ENCODE measurements around the gene HOXD10. TPM values are rescaled to one million over a fixed set of nuclear protein-coding genes. Genes with fewer than 3 reads are reported as not detected.

HOXD10 gene
- total RNA-seq, 1 donor from 2014 or later: 0.52 TPM

- H3K27ac ChIP-seq (ENCODE audit: low read depth, low read length): no peak overlapping the region
- peaks cover 99 to 100% (median 99%) of the 10 kb centered on the region in 3 donors for H3K27me3 ChIP-seq (ENCODE audit: control insufficient read depth in 3 of 3, insufficient read depth in 3 of 3, low read length in 3 of 3)
- no peak overlapping the region for H3K4me3 ChIP-seq (ENCODE audit: low read length in 3 of 3)
- H3K9me3 ChIP-seq (ENCODE audit: control insufficient read depth in 3 of 3, low read length in 3 of 3): no peaks in the 10 kb centered on the region
- H3K9ac ChIP-seq (ENCODE audit: low read depth in 1 of 3, low read length in 3 of 3): no peak overlapping the region
- peaks cover 15 to 39% (median 28%) of the 10 kb centered on the region in 3 donors for H3K4me1 ChIP-seq (ENCODE audit: control insufficient read depth in 3 of 3, insufficient read depth in 3 of 3, low read length in 3 of 3)
- H3K36me3 ChIP-seq (ENCODE audit: control insufficient read depth in 3 of 3, insufficient read depth in 3 of 3, low read length in 3 of 3): no peaks in the 10 kb centered on the region
These were observed 15.3 kb upstream of the HOXD10 start for GRCh38 chr2:176101216-176101830.

- Histone ChIP-seq H3K36me3 (ENCODE audit: control insufficient read depth in 3 of 3, insufficient read depth in 3 of 3, low read length in 3 of 3) (no peaks in the 10 kb centered on the region), H3K27me3 (ENCODE audit: control insufficient read depth in 3 of 3, insufficient read depth in 3 of 3, low read length in 3 of 3) (peaks cover 97 to 100% (median 97%) of the 10 kb centered on the region in 3 donors), H3K9ac (ENCODE audit: low read depth in 1 of 3, low read length in 3 of 3) (no peak overlapping the region), H3K9me3 (ENCODE audit: control insufficient read depth in 3 of 3, low read length in 3 of 3) (no peaks in the 10 kb centered on the region), H3K27ac (ENCODE audit: low read depth, low read length) (no peak overlapping the region), H3K4me1 (ENCODE audit: control insufficient read depth in 3 of 3, insufficient read depth in 3 of 3, low read length in 3 of 3) (peaks cover 10 to 36% (median 27%) of the 10 kb centered on the region in 3 donors), H3K4me3 (ENCODE audit: low read length in 3 of 3) (no peak overlapping the region)
These were observed 14.7 kb upstream of the HOXD10 start for GRCh38 chr2:176101842-176102241.

- Histone ChIP-seq H3K27ac (ENCODE audit: low read depth, low read length) (no peak overlapping the region), H3K4me3 (ENCODE audit: low read length in 3 of 3) (no peak overlapping the region), H3K36me3 (ENCODE audit: control insufficient read depth in 3 of 3, insufficient read depth in 3 of 3, low read length in 3 of 3) (no peaks in the 10 kb centered on the region), H3K9ac (ENCODE audit: low read depth in 1 of 3, low read length in 3 of 3) (no peak overlapping the region), H3K27me3 (ENCODE audit: control insufficient read depth in 3 of 3, insufficient read depth in 3 of 3, low read length in 3 of 3) (peaks cover 96 to 100% (median 97%) of the 10 kb centered on the region in 3 donors), H3K9me3 (ENCODE audit: control insufficient read depth in 3 of 3, low read length in 3 of 3) (no peaks in the 10 kb centered on the region), H3K4me1 (ENCODE audit: control insufficient read depth in 3 of 3, insufficient read depth in 3 of 3, low read length in 3 of 3) (peaks cover 10 to 36% (median 25%) of the 10 kb centered on the region in 3 donors)
These were observed 14.2 kb upstream of the HOXD10 start for GRCh38 chr2:176102309-176102866.

GRCh38 chr2:176103194-176103593 lies 13.4 kb upstream of the HOXD10 start:
- H3K4me1 ChIP-seq (ENCODE audit: control insufficient read depth in 3 of 3, insufficient read depth in 3 of 3, low read length in 3 of 3): peaks cover 8 to 29% (median 19%) of the 10 kb centered on the region in 3 donors

GRCh38 chr2:176103742-176104315 lies 12.7 kb upstream of the HOXD10 start:
- Histone ChIP-seq H3K4me1 (ENCODE audit: control insufficient read depth in 3 of 3, insufficient read depth in 3 of 3, low read length in 3 of 3) (peaks cover 11 to 29% (median 17%) of the 10 kb centered on the region in 3 donors), H3K9ac (ENCODE audit: low read depth in 1 of 3, low read length in 3 of 3) (peak overlapping the region in 2 of 3 donors; percentile 32 to 33)

More at GRCh38 chr2:176103194-176103593, 13.4 kb upstream of the HOXD10 start:
- Histone ChIP-seq H3K4me3 (ENCODE audit: low read length in 3 of 3) (no peak overlapping the region), H3K9ac (ENCODE audit: low read depth in 1 of 3, low read length in 3 of 3) (no peak overlapping the region), H3K27ac (ENCODE audit: low read depth, low read length) (no peak overlapping the region), H3K9me3 (ENCODE audit: control insufficient read depth in 3 of 3, low read length in 3 of 3) (no peaks in the 10 kb centered on the region), H3K36me3 (ENCODE audit: control insufficient read depth in 3 of 3, insufficient read depth in 3 of 3, low read length in 3 of 3) (no peaks in the 10 kb centered on the region), H3K27me3 (ENCODE audit: control insufficient read depth in 3 of 3, insufficient read depth in 3 of 3, low read length in 3 of 3) (peaks cover 90 to 97% (median 92%) of the 10 kb centered on the region in 3 donors)

GRCh38 chr2:176104316-176105077 lies 12.1 kb upstream of the HOXD10 start:
- Histone ChIP-seq H3K27me3 (ENCODE audit: control insufficient read depth in 3 of 3, insufficient read depth in 3 of 3, low read length in 3 of 3) (peaks cover 89 to 96% (median 92%) of the 10 kb centered on the region in 3 donors), H3K4me3 (ENCODE audit: low read length in 3 of 3) (peak overlapping the region in 2 of 3 donors; percentile 27 to 52), H3K4me1 (ENCODE audit: control insufficient read depth in 3 of 3, insufficient read depth in 3 of 3, low read length in 3 of 3) (peaks cover 11 to 28% (median 16%) of the 10 kb centered on the region in 3 donors), H3K36me3 (ENCODE audit: control insufficient read depth in 3 of 3, insufficient read depth in 3 of 3, low read length in 3 of 3) (no peaks in the 10 kb centered on the region), H3K9ac (ENCODE audit: low read depth in 1 of 3, low read length in 3 of 3) (peak overlapping the region in 2 of 3 donors; percentile 32 to 33), H3K9me3 (ENCODE audit: control insufficient read depth in 3 of 3, low read length in 3 of 3) (no peaks in the 10 kb centered on the region), H3K27ac (ENCODE audit: low read depth, low read length) (peak overlapping the region; percentile 54)

More at GRCh38 chr2:176103742-176104315, 12.7 kb upstream of the HOXD10 start:
- Histone ChIP-seq H3K27ac (ENCODE audit: low read depth, low read length) (no peak overlapping the region), H3K27me3 (ENCODE audit: control insufficient read depth in 3 of 3, insufficient read depth in 3 of 3, low read length in 3 of 3) (peaks cover 89 to 96% (median 92%) of the 10 kb centered on the region in 3 donors), H3K9me3 (ENCODE audit: control insufficient read depth in 3 of 3, low read length in 3 of 3) (no peaks in the 10 kb centered on the region), H3K36me3 (ENCODE audit: control insufficient read depth in 3 of 3, insufficient read depth in 3 of 3, low read length in 3 of 3) (no peaks in the 10 kb centered on the region), H3K4me3 (ENCODE audit: low read length in 3 of 3) (peak overlapping the region in 1 of 3 donors; percentile 52)

GRCh38 chr2:176105078-176105729 lies 11.4 kb upstream of the HOXD10 start:
- peak overlapping the region in 1 of 3 donors; percentile 27 for H3K4me3 ChIP-seq (ENCODE audit: low read length in 3 of 3)
- H3K9me3 ChIP-seq (ENCODE audit: control insufficient read depth in 3 of 3, low read length in 3 of 3): no peaks in the 10 kb centered on the region
- peaks cover 8 to 26% (median 16%) of the 10 kb centered on the region in 3 donors for H3K4me1 ChIP-seq (ENCODE audit: control insufficient read depth in 3 of 3, insufficient read depth in 3 of 3, low read length in 3 of 3)
- no peaks in the 10 kb centered on the region for H3K36me3 ChIP-seq (ENCODE audit: control insufficient read depth in 3 of 3, insufficient read depth in 3 of 3, low read length in 3 of 3)
- H3K9ac ChIP-seq (ENCODE audit: low read depth in 1 of 3, low read length in 3 of 3): peak overlapping the region in 2 of 3 donors; percentile 32 to 33
- H3K27ac ChIP-seq (ENCODE audit: low read depth, low read length): peak overlapping the region; percentile 54
- peaks cover 89 to 96% (median 92%) of the 10 kb centered on the region in 3 donors for H3K27me3 ChIP-seq (ENCODE audit: control insufficient read depth in 3 of 3, insufficient read depth in 3 of 3, low read length in 3 of 3)

- Histone ChIP-seq H3K9ac (ENCODE audit: low read depth in 1 of 3, low read length in 3 of 3) (no peak overlapping the region), H3K36me3 (ENCODE audit: control insufficient read depth in 3 of 3, insufficient read depth in 3 of 3, low read length in 3 of 3) (no peaks in the 10 kb centered on the region), H3K27me3 (ENCODE audit: control insufficient read depth in 3 of 3, insufficient read depth in 3 of 3, low read length in 3 of 3) (peaks cover 89 to 96% (median 92%) of the 10 kb centered on the region in 3 donors), H3K4me3 (ENCODE audit: low read length in 3 of 3) (no peak overlapping the region), H3K4me1 (ENCODE audit: control insufficient read depth in 3 of 3, insufficient read depth in 3 of 3, low read length in 3 of 3) (peaks cover 8 to 26% (median 16%) of the 10 kb centered on the region in 3 donors), H3K27ac (ENCODE audit: low read depth, low read length) (peak overlapping the region; percentile 54), H3K9me3 (ENCODE audit: control insufficient read depth in 3 of 3, low read length in 3 of 3) (no peaks in the 10 kb centered on the region)
These were observed 10.6 kb upstream of the HOXD10 start for GRCh38 chr2:176105730-176106580.

All from skeletal muscle tissue (tissue), 4 donors.